ENCODE measurements around the gene HSD3B7.

The HSD3B7 gene

DNA sequence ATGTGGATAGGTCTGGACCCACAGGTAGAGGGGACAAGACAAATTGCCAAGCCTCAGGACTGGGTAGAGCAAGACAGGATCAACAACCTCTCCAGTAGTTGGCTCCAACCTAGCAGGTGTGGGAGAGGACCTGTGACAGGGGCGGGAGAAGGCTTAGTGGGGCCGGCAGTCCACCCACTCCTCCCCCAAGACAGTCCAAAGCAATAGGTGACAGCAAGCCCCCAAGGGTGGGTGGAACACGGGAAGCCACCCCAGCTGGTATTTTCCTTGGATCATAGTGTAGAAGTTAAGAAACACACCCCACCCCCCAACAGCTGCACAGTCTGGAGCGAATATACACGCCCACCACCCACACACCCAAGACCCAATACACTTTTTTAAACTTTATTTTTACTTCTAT is 44.3 kb downstream of the HSD3B7 start:
- no peak for DNase-seq (ENCODE audit: low spot score)

- no peak for DNase-seq (ENCODE audit: low spot score)
Measured at GRCh38 chr16:31031276-31031675, 46.3 kb downstream of the HSD3B7 start.

GRCh38 chr16:31032736-31033708 is 48.0 kb downstream of the HSD3B7 start, which contains the start of gene STX4:
STX4 (plus strand) TSS chr16:31033558; CDS start chr16:31033806, 248 bp downstream.
- DNase-seq (ENCODE audit: low spot score) = peak; percentile 99

GRCh38 chr16:31033709-31034492 is 48.9 kb downstream of the HSD3B7 start:
- DNase-seq (ENCODE audit: low spot score) = peak; percentile 100

GRCh38 chr16:31036691-31037090 is 51.7 kb downstream of the HSD3B7 start:
- DNase-seq (ENCODE audit: low spot score) = no peak

Data from COLO829 (cell line).